HG02885 (cell line): Measurements from ENCODE around the gene CPE.
"Not testable (repeated sequence)": the region's sequence is repeated elsewhere in the genome, so short reads cannot be mapped to it uniquely, and the experiment has no call there.

Source experiments
- ATAC-seq: cut with Tn5 transposase; IDR thresholded peaks from one replicate; pipeline ENCODE4 v1.9.1; 2021; ENCODE audit warnings: mild to moderate bottlenecking; ENCODE audit not compliant: unreplicated experiment, poor library complexity

The CPE gene

DNA sequence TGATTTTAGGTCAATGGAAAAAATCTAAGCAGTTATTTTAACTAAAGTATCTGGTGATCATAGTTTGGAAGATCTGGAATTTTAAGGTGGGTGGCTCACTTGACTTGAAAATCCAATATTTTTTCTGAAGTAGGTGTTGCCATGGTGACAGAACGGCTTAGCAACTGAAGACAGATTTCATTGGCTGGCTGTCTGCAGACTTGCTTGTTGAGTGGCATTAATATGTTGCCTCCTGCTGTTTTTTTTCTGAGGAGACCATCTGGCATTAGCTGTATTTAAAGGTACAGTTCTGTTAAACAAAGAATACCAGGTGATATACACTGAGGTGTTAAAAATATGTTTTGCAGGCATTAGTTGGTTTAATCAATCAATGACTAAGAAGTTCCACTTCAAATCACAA is 19.8 kb downstream of the CPE start:
- ATAC-seq: peak; percentile 63

DNA sequence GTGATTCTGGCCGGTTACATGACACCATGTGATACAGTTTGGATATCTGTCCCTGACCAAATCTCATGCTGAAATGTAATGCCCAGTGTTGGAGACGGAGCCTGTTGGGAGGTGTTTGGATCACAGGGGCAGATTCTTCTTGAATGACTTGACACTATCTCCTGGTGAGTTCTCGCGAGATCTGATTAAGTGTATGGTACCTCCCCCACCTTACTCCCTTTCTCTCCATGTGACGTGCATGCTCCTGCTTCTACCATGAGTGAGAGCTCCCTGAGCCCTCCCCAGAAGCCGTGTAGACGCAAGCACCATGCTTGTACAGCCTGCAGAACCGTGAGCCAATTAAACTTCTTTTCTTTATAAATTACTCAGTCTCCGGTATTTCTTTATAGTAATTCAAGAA is 23.6 kb downstream of the CPE start:
- ATAC-seq: no peak

- ATAC-seq: no peak
These were observed 24.2 kb downstream of the CPE start for GRCh38 chr4:165403048-165403447.

DNA sequence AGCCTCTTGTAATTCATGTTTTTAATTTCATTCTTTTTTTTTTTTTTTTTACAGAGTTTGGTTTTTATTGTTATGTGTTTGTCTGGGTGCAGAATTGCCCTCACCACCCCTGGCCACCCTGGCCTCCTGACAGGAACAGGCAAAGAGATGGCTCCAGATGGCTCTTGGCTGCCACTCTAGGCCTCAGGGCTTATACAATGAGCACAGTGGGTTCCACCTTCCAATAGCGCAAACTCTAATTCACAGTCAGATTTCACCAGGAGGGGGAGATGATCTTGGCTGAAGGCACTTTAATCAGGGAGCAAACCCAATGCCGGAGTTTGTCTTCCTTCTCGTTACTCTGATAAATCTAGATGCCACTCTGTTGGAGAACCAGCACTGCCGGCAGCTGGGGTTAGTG is 24.8 kb downstream of the CPE start:
- no peak for ATAC-seq

DNA sequence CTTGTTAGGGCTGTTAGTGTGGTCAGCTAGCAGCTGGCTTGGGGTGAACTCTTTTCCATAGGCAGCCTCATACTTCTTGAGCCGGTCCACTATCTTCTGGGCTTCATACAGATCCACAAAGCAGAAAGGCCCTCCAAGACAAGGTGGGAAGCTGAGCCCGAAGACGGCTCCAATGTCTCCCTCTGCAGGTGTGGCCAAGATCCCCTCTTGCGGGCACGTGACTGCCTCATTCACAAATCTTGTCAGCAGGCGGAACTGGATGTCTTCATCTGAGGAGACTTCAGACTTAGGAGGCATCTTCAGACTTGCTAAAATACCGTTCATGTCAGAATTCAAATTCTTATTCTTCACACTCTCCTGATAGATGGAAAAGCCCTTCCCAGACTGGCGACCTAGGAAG is 25.3 kb downstream of the CPE start:
- no peak for ATAC-seq

DNA sequence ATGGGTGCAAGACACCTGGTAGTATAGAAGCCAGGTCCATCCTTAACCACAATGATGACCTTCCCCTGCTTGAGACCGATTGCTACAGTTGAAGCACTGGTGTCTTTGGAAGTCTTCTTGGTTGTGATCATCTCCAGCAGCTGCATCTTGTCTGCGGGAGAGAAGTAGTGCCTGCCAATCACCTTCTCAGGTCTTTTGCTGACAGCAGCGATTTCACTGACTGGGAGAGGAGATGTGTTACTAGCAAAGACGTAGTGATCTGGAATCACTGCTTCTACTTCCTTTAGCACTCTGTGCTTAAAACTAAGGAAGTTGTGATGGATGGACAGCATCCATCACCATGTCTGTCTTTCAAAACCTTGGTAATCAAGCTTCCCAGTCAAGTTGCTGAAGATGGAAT is 25.9 kb downstream of the CPE start:
- ATAC-seq: no peak

DNA sequence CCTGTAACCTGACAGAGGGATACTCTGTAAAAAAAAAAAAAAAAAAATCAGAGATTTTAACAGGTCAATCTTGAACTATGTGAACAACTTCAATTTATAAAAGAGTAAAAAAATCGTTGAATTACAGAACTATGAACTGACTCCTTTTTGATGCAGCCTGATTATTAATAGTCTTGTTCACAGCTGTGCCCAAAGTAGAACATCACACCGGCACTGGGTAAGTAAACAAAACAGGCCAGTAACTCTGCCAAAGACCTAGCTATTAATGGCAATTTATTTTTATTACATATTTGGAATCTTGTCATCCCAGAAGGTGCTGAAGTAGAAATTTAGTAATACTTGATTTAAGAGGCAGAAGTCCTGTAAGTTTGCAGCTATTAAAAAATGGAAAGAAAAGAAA is 31.4 kb downstream of the CPE start:
- no peak for ATAC-seq

DNA sequence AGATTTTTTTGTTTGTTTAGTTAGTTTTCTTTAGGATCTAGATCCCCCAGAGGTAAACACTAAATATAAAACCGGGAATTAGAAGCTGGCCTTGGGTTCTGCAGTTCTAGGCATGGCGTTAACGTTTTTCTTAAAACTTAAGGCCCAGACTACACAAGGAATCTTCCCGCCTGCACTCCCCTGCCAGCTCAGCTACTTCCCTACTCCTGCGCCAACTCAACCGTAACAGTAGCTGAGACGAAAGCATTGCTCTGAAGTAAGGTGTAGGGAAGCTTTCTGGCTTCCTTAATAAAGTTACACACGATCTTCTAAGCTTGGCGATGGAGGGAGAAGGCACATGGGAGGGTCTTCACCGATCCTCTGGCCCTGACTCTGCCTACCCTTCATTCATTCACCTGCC is 37.1 kb downstream of the CPE start:
- no peak for ATAC-seq

- ATAC-seq: no peak
These were observed 39.3 kb downstream of the CPE start for GRCh38 chr4:165418073-165418472.

- no peak for ATAC-seq
These were observed 46.8 kb downstream of the CPE start for GRCh38 chr4:165425629-165426028.

DNA sequence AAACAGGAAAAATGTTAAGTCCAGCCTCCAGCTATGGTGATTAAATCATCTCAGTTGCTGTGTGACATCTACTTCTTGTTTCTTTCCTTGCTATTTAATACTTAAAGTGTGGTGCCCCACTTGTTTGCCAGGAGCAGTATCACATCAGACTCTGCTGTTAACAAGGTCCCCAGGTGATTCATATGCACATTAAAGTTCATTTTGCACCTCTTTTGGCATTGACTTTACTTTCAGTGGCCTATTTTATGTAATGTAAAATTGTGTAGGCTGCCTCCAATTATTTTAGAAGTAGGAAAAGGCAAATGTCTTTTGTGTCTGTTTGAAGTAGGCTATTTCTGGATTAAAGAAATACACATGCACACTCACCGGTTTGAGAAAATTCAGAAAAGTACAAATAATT is 47.5 kb downstream of the CPE start:
- ATAC-seq: no peak

DNA sequence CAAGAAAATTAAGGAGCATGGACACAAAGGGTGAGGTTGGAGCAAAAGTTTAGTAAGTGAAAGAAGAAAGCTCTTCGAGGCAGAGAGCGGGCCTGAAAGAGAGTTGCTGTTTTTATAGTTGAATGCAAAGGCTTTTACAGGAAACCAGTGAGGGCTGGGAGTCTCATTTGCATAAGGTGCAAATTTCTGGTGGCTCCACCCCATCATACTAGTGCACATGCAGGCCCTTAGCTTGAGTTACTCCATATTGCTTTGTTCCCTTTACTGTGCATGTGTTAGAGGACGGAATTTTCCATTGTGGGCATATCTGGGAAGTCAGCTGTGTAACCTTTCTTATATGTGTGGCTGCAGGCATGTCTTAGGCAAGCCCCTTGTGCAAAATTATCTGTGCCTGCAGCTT is 48.0 kb downstream of the CPE start:
- no peak for ATAC-seq

GRCh38 chr4:165428957-165429356 is 50.1 kb downstream of the CPE start:
- no peak for ATAC-seq

GRCh38 chr4:165433529-165433928 is 54.7 kb downstream of the CPE start:
- no peak for ATAC-seq

GRCh38 chr4:165437691-165438090 is 58.9 kb downstream of the CPE start:
- ATAC-seq: no peak

DNA sequence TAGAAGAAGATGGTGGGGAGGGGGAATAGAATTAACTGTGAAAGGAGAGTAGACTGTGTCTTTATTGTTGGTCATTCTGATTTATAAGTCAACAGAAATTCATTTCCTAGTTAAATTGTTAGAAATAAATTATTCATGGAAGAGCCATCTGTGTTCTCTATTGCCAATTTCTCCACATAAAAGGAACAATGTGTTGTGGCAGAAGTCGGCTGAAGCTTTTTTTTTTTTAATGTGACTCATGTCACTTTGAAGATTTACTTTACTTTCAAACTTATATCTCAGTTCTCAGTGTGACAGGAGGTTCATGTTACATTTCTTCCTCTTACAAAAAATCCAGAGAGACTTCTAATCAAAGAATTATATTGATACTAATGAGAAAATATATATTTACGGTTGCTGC is 60.5 kb downstream of the CPE start:
- ATAC-seq: no peak

DNA sequence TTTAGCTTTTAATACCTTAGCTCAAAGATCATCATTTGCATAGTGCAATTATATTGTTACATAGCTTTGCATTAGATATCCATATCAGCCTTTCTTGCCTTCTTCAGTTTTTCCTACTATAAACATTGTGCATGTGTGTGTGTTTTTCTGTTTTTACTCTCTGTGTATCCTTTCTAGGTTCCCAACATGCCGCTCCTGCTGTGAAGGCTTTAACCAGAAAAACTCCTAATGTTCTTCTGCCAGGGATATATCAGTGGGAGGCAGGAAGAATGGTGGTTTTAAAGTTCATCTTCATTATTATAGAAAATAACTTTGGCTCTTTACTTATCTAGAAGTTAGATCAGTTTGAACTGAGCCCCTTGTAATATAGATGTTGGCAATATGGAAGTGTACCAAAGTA is 61.2 kb downstream of the CPE start:
- ATAC-seq: no peak

DNA sequence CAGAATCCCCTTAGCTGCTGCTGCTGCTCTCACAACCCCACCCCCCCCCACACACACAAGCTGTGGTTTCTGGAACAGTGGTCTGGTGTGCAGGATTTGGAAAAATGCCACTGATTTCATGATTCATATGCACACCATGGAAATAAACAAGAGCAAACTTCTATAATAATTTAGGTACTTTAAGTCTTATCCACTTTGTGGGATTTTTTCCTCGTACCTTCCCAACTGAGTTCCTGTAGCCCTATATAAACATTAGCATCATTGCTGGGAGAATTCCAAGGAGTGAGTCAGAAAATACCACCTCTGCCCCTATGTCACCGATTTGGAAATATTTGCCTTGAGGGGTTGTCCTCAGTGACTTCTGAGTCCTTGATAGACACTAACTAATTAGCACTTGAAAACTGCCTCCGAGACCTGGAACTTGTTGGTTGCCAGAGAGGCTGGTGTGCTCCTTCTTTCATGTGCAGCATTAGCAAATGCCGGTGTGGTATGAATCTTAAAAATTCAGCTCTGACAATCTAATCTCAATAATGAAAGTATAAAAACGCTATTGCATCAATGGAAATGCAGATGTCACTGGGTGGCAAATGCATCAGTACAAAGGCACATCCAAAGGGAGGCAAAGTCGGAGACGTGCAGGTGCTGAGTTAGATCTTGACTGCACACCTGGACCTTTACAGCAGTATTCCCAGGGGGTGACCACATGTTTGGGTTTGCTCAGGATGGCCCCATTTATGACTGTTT is 61.8 kb downstream of the CPE start:
- no peak for ATAC-seq

GRCh38 chr4:165443276-165443675 is 64.5 kb downstream of the CPE start:
- no peak for ATAC-seq

- no peak for ATAC-seq
These were observed 69.9 kb downstream of the CPE start for GRCh38 chr4:165448700-165449099.

- no peak for ATAC-seq
These were observed 70.5 kb downstream of the CPE start for GRCh38 chr4:165449333-165449732.

GRCh38 chr4:165450871-165451270 is 72.1 kb downstream of the CPE start:
- ATAC-seq: no peak

- not testable (repeated sequence) for ATAC-seq
These were observed 74.3 kb downstream of the CPE start for GRCh38 chr4:165453140-165453539.
